DMS 273 (cell line): Measurements from ENCODE around the gene LRTM2.

Source experiments
- DNase-seq: peaks from one replicate; lab custom pipeline; 2025; ENCODE audit not compliant: unreplicated experiment; lab: John Stamatoyannopoulos, UW

Gene LRTM2

GRCh38 chr12:1882405-1882804, 62.0 kb downstream of the LRTM2 start:
- no peak for DNase-seq

GRCh38 chr12:1882850-1883470, 62.6 kb downstream of the LRTM2 start:
- DNase-seq, result no peak

DNA sequence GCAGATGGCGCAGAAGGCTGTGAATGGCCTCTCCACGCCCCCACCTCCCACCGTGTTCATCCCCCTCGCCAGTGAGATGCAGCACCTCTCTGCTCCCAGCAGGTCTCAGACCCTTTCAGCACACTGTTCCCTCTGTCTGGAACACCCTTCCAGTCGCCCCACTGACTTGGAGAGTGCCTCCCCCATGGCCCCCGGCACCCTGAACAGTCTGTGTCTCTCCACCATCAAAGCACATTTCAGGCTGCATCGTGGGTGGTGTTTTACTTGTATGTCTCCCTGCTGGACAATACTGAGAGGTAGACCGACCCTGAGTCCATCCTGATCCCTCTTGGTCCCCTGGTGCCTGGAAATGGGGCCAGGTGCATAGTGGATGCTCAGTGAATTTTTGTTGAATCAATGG, 63.1 kb downstream of the LRTM2 start:
- DNase-seq, result no peak

DNA sequence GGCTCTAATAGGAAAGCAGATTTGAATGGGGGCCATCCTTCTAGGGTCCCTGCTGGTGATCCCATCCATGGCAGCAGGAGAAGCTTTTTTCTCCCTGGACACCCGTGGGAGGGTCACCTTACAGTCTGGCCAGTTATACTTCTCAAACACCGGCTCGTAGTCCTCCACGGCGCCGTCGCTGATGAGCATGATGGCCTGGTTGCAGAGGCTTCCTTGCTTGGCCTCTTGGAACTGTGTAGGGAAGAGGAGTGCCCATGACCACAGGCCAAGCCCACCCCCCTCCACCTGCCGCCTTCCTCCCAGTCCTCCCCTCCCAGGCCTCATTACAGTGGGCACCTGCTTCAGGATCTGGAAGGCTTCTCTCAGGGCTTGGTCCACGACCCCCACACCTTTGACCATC, 64.3 kb downstream of the LRTM2 start:
- DNase-seq, result no peak

DNA sequence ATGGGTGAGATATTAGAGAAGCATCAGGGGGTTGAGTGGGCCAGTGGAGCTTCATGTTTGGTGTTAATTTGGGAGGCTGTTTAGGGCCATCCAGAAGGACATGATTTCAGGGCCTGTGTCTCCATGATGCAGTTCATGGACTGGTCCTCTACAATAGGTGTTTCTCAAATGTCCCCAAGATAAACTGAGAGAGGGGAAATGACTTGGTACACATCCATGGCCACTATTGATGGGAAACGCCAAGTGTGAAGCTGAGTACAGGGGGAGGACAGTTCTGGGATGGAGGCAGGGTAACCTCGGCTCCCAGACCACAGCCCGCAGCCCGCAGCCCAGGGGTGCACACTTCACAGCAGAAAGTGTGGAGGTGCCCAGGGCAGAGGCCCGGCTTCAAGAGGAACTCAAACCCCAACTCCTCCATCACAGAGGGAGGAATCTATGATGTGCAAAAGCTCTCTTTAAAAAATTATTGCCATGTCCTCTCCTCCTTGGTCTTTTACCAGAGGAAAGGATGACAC, 64.8 kb downstream of the LRTM2 start:
- no peak for DNase-seq

DNA sequence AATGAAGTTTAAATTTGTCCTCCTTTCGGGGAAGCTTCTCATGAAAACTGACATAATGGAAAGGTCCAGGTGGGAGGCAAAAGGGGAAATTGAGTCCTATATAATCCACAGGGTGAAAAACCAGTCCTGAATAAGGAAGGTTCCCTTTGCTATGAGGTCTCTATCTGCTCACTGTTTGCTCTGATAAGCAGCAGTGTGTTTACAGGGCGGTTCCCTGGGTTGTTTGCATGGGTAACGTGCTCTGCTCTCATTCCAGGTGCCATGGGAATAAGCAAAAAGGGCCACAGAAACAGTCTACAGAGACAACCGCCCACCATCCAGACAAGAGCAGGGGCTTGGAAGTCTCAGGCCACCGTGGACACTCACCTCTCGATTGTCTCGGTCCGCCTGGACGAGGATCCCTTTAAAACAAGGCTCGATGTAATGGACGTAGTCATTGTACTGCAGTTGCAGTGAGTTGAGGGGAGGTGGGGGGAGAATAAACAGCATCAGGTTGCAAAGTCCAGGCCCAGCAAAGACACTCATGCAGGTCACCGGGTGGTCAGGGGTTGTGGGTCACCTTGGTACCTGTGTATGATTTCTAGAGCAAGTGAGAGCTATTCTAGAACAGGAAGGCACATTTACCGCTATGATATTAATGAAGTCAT, 65.4 kb downstream of the LRTM2 start:
- DNase-seq, result no peak
